Omental fat pad (tissue), 4 donors: ENCODE data around the gene SH3BP4. TPM values are rescaled to one million over a fixed set of nuclear protein-coding genes. Genes with fewer than 3 reads are reported as not detected.

Source experiments
- ATAC-seq: fragments of 150-250 bp; one replicate; pipeline ENCODE4 v1.9.1; 2016; ENCODE audit warnings: mild to moderate bottlenecking, moderate library complexity; ENCODE audit not compliant: low FRiP score
- DNase-seq: peaks from one replicate; pipeline ENCODE4 v3.0.0-alpha.2; 2019; ENCODE audit warnings: low spot score
- CTCF ChIP-seq, 3 donors: fragments of 450-650 bp; IDR thresholded peaks; one replicate each; pipeline ENCODE4 v1.5.1; 2016 to 2017; ENCODE audit warnings: antibody characterized with exemption in 3 of 3, mild to moderate bottlenecking in 3 of 3, moderate library complexity in 2 of 3
- total RNA-seq, 4 donors: library from RNA; depleted of rRNA; stranded (reverse); fragments of >200 nt; gene quantifications; one replicate each; pipeline ENCODE4 v1.1.0, GENCODE V29; 2016

Gene SH3BP4
- total RNA-seq, 4 donors from 2014 or later: 32.5 to 66.9 (median 44.2) TPM

- TF ChIP-seq CTCF (IDR thresholded peaks at IDR 0.05): no peak
- DNase-seq: peak; percentile 16
- ATAC-seq: no peak
Observed at GRCh38 chr2:234967201-234967869, 15.5 kb downstream of the SH3BP4 start.

DNA sequence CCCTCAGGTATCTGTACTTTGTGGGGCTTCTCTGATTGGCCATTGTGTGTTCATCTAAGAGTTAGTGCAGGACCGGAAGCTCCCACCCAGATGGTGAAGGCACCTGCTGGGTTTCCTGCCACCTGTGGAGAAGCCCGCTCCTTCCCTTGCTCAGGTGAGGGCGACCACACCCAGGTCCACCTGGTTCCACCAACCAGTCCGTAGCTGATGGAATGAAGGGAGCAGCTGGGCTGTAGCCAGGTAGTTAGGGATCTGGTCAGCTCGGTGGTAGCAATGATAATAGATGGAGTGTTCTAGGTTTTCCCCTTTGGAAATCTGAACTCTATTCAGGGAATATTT lies 16.0 kb downstream of the SH3BP4 start:
- no peak for ATAC-seq
- DNase-seq: no peak
- no peak for TF ChIP-seq CTCF (IDR thresholded peaks at IDR 0.05)

DNA sequence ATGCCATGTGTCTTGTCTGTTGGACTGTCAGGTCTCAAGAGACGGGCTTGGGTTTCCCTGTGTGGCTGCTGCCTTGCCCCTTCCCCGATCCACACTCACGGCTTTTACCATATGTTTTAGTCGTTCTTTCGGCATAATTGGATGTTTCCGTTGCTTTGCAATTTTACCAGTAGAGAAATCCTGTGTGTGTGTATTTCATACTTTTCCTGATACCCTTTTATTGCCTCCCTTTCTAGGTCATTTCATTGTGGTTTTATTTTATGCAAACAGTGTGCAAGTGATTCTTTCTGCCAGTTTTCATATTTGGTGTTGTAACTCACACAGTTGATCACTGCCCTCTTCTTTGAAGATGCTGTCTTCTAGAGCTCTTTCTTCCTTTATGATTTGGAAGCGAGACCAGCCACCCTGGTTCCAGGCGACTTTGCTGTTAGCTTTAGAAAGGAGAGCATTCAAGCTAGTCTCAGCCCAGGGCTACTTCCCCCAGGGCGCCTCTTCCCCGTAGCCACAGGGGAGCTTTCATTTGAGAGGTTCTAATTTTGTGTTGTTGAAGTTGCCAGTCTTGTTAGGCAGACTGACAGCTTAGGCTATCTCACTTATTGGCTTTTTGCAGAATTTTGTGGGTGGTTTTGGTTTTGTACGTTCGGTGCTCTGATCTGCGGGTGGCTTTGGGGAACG lies 17.0 kb downstream of the SH3BP4 start:
- DNase-seq (no peak), ATAC-seq (no peak)
- no peak for TF ChIP-seq CTCF (IDR thresholded peaks at IDR 0.05)

GRCh38 chr2:234969306-234970098 lies 17.7 kb downstream of the SH3BP4 start:
- TF ChIP-seq CTCF (IDR thresholded peaks at IDR 0.05): no peak
- ATAC-seq: no peak
- DNase-seq: no peak

DNA sequence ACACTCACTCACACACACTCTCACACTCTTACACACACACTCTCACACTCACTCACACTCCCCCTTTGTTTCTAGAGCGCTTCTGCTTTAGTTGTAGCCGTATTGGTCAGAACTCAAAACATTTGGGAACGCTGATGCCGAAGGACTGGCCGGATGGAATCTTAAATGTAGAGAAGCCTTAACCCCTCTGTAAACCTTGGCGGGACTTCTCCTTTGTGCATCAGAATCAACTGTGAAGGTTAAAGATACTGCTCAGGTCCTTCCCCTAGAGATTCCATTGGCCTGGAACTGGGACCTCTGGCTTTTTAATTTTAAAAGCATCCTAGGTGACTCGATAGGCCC lies 18.3 kb downstream of the SH3BP4 start:
- TF ChIP-seq CTCF (IDR thresholded peaks at IDR 0.05): no peak
- ATAC-seq (no peak), DNase-seq (no peak)

DNA sequence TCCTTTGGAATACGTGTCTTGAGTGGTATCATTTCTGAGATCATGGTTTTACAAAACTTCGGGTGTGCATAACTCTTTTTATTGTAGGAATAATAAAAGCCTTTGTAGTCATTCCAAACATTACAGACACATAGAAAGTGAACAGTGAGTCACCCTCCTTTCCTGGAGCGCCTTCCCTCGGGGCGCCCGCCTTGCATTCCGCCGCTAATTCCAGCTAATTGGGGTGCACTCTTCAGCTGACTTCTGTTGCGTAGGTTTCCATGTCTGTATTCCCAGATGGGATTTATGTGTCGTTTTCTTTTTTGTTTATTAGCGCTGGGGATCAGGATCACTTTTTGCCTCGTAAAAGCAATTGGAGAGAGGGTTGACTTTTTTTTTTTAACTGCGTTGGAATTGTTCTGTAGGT lies 18.7 kb downstream of the SH3BP4 start:
- TF ChIP-seq CTCF (IDR thresholded peaks at IDR 0.05): no peak
- ATAC-seq (no peak), DNase-seq (no peak)
